ENCODE measurements around the gene WDPCP. TPM values are rescaled to one million over a fixed set of nuclear protein-coding genes. Genes with fewer than 3 reads are reported as not detected.

WDPCP gene
- total and polyA plus RNA-seq, 2 donors (not counting 1 experiment from before 2014, with no cell fraction given): 5.6 to 22.8 TPM

DNA sequence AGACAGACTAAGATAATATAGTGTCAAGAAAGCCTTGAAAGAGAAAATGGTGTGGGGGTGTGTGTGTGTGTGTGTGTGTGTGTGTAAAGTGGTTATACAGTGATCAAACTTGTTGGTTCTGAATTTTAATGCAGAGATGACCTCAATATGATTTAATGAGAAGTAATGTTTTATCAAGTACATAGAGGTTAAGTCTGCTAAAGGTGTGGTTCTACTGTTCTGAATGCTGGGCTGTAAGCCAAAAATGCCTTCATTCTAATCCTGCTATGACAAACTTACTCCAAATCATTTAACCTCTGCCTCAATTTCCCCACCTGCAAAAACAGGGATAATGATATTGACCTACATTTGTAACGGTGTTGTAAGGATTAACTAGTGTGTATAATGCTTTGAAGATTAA lies 87.9 kb downstream of the WDPCP start:
- peaks cover 14% of the 10 kb centered on the region for H3K4me1 Mint-ChIP-seq

DNA sequence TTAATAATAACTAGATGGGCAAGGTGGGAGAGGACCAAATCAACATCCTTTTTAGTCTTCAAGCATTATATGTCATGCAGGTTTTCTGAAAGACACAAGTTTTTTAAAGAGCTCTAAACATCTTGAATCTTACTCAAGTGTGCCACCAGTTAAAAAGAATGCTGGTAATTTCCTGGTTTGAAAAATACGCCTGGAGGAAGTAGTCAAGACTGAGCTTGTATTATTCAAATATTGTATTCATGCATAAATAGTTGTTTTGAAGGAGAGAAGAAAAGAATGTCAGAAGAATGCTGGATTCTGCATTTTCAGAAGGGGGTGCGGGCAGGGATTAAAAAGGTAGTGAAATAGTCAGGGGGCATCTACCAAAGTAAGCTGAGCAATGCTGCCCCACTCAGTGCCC lies 90.7 kb downstream of the WDPCP start:
- Histone ChIP-seq H3K4me2 (replicated peaks; ENCODE audit: low read depth, low read length, poor library complexity, severe bottlenecking) (no peak overlapping the region), H3K9me3 (ENCODE audit: control extremely low read depth in 1 of 3, control insufficient read depth in 2 of 3, insufficient read depth in 1 of 3, low read length in 2 of 3) (no peaks in the 10 kb centered on the region), H3K4me3 (ENCODE audit: control extremely low read depth in 1 of 5, extremely low read depth in 1 of 5, insufficient read depth in 1 of 5, low read depth in 2 of 5, low read length in 4 of 5) (no peak overlapping the region), H3K79me2 (ENCODE audit: control insufficient read depth, insufficient read depth, low read length) (no peaks in the 10 kb centered on the region), H3K9ac (ENCODE audit: low read length) (no peak overlapping the region), H3K36me3 (replicated peaks in 1 of 2; ENCODE audit: control extremely low read depth in 1 of 2, control insufficient read depth in 1 of 2, extremely low read depth in 1 of 2, insufficient read depth in 2 of 2, low read length in 1 of 2) (no peaks in the 10 kb centered on the region), H2AFZ (ENCODE audit: insufficient read depth, low read depth, low read length, poor library complexity, severe bottlenecking) (no peak overlapping the region), H3K4me1 (ENCODE audit: control insufficient read depth in 2 of 2, insufficient read depth in 2 of 2, low read length in 2 of 2) (peaks cover 4 to 12% of the 10 kb centered on the region in 2 donors), H3K27ac (ENCODE audit: low read length in 2 of 2) (no peak overlapping the region), H4K20me1 (ENCODE audit: control insufficient read depth, insufficient read depth, low read length, poor library complexity, severe bottlenecking) (no peaks in the 10 kb centered on the region), H3K27me3 (replicated peaks in 1 of 4; ENCODE audit: control extremely low read depth in 1 of 4, control insufficient read depth in 3 of 4, insufficient read depth in 4 of 4, low read length in 3 of 4) (no peaks in the 10 kb centered on the region)
- Mint-ChIP-seq H3K9me3 (ENCODE audit: insufficient read depth) (no peaks in the 10 kb centered on the region), H3K4me1 (peaks cover 16% of the 10 kb centered on the region), H3K27me3 (no peaks in the 10 kb centered on the region), H3K4me3 (no peak overlapping the region), H3K27ac (no peak overlapping the region)
- TF ChIP-seq EZH2 (IDR thresholded peaks at IDR 0.05; ENCODE audit: borderline replicate concordance, insufficient read depth, low read depth, low read length, poor library complexity, severe bottlenecking): no peak
- TF ChIP-seq, protein P1, sequence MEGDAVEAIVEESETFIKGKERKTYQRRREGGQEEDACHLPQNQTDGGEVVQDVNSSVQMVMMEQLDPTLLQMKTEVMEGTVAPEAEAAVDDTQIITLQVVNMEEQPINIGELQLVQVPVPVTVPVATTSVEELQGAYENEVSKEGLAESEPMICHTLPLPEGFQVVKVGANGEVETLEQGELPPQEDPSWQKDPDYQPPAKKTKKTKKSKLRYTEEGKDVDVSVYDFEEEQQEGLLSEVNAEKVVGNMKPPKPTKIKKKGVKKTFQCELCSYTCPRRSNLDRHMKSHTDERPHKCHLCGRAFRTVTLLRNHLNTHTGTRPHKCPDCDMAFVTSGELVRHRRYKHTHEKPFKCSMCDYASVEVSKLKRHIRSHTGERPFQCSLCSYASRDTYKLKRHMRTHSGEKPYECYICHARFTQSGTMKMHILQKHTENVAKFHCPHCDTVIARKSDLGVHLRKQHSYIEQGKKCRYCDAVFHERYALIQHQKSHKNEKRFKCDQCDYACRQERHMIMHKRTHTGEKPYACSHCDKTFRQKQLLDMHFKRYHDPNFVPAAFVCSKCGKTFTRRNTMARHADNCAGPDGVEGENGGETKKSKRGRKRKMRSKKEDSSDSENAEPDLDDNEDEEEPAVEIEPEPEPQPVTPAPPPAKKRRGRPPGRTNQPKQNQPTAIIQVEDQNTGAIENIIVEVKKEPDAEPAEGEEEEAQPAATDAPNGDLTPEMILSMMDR (IDR thresholded peaks at IDR 0.05): no peak
- ATAC-seq (ENCODE audit: low read depth): no peak
- intact Hi-C loops (cut with micrococcal nuclease): no loop called here
- 0% methylated on average over 1 of the region's 2 CpGs for WGBS (ENCODE audit: insufficient coverage)
- POLR2A ChIA-PET: no interaction called here
- no peak for DNase-seq
- CTCF ChIA-PET: no interaction called here

More for the DNA sequence above, 87.9 kb downstream of the WDPCP start:
- no peaks in the 10 kb centered on the region for H3K36me3 ChIP-seq (replicated peaks in 1 of 2; ENCODE audit: control extremely low read depth in 1 of 2, control insufficient read depth in 1 of 2, extremely low read depth in 1 of 2, insufficient read depth in 2 of 2, low read length in 1 of 2)
- H3K9ac ChIP-seq (ENCODE audit: low read length): no peak overlapping the region
- H3K4me1 ChIP-seq (ENCODE audit: control insufficient read depth in 2 of 2, insufficient read depth in 2 of 2, low read length in 2 of 2): peaks cover 4 to 12% of the 10 kb centered on the region in 2 donors
- POLR2A ChIA-PET: no interaction called here
- no peak for TF ChIP-seq EZH2 (IDR thresholded peaks at IDR 0.05; ENCODE audit: borderline replicate concordance, insufficient read depth, low read depth, low read length, poor library complexity, severe bottlenecking)
- TF ChIP-seq, protein P1 (IDR thresholded peaks at IDR 0.05): no peak
- H3K27ac ChIP-seq (ENCODE audit: low read length in 2 of 2): no peak overlapping the region
- Mint-ChIP-seq H3K27ac (no peak overlapping the region), H3K9me3 (ENCODE audit: insufficient read depth) (no peaks in the 10 kb centered on the region), H3K27me3 (no peaks in the 10 kb centered on the region), H3K4me3 (no peak overlapping the region)
- no peaks in the 10 kb centered on the region for H3K79me2 ChIP-seq (ENCODE audit: control insufficient read depth, insufficient read depth, low read length)
- no CpG with 5 or more reads among the region's 1 CpG for whole genome bisulfite sequencing (ENCODE audit: insufficient coverage)
- CTCF ChIA-PET: no interaction called here
- ATAC-seq (ENCODE audit: low read depth) (no peak), DNase-seq (no peak)
- H3K27me3 ChIP-seq (replicated peaks in 1 of 4; ENCODE audit: control extremely low read depth in 1 of 4, control insufficient read depth in 3 of 4, insufficient read depth in 4 of 4, low read length in 3 of 4): no peaks in the 10 kb centered on the region
- H4K20me1 ChIP-seq (ENCODE audit: control insufficient read depth, insufficient read depth, low read length, poor library complexity, severe bottlenecking): no peaks in the 10 kb centered on the region
- intact Hi-C loops (cut with micrococcal nuclease): no loop called here
- H3K4me3 ChIP-seq (ENCODE audit: control extremely low read depth in 1 of 5, extremely low read depth in 1 of 5, insufficient read depth in 1 of 5, low read depth in 2 of 5, low read length in 4 of 5): no peak overlapping the region
- H3K4me2 ChIP-seq (replicated peaks; ENCODE audit: low read depth, low read length, poor library complexity, severe bottlenecking): no peak overlapping the region
- H3K9me3 ChIP-seq (ENCODE audit: control extremely low read depth in 1 of 3, control insufficient read depth in 2 of 3, insufficient read depth in 1 of 3, low read length in 2 of 3): no peaks in the 10 kb centered on the region
- H2AFZ ChIP-seq (ENCODE audit: insufficient read depth, low read depth, low read length, poor library complexity, severe bottlenecking): no peak overlapping the region

All from B cell (primary cell).